Gastroesophageal sphincter (tissue), 3 donors: ENCODE results near the gene MRPL50.

Source experiments
- POLR2A ChIP-seq, 2 donors: fragments of 450-650 bp; IDR thresholded peaks; one replicate each; pipeline ENCODE4 v1.6.1; 2017; ENCODE audit warnings: antibody characterized with exemption in 2 of 2, mild to moderate bottlenecking in 2 of 2, moderate library complexity in 1 of 2
- POLR2AphosphoS5 ChIP-seq: sonication (generic); formaldehyde crosslinking; IDR thresholded peaks from one replicate; pipeline ENCODE4 v1.6.1; 2017; ENCODE audit warnings: antibody characterized with exemption
- TF ChIP-seq, protein P1 (sequence below), 4 experiments: fragments of 200-600 bp in 2 of 4; fragments of 450-650 bp in 2 of 4; sonication (generic) in 1 of 4; IDR thresholded peaks; one replicate each; pipeline ENCODE4 v1.5.1; 2017 to 2019; ENCODE audit warnings: antibody characterized with exemption in 4 of 4, mild to moderate bottlenecking in 2 of 4, moderate library complexity in 2 of 4

DNA sequence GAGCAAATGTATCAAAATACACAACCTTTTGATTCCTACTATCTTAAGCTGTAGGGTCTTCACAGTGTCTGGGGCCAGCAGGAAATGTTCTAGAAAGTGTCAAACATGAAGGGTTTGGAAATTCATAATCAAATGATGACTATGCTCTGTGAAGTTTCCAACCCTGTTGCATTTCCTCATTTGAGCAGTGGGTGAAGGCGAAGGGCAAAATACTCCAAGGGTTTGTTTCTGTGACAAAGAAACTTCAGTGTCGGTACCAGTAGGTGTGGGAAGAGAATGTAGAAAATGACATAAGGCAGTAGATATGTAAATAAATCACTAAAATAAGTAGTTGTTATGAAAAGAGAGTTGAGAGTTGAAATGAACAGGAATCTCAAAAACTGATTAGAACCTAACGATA, 36.6 kb upstream of the MRPL50 start:
- TF ChIP-seq, protein P1, sequence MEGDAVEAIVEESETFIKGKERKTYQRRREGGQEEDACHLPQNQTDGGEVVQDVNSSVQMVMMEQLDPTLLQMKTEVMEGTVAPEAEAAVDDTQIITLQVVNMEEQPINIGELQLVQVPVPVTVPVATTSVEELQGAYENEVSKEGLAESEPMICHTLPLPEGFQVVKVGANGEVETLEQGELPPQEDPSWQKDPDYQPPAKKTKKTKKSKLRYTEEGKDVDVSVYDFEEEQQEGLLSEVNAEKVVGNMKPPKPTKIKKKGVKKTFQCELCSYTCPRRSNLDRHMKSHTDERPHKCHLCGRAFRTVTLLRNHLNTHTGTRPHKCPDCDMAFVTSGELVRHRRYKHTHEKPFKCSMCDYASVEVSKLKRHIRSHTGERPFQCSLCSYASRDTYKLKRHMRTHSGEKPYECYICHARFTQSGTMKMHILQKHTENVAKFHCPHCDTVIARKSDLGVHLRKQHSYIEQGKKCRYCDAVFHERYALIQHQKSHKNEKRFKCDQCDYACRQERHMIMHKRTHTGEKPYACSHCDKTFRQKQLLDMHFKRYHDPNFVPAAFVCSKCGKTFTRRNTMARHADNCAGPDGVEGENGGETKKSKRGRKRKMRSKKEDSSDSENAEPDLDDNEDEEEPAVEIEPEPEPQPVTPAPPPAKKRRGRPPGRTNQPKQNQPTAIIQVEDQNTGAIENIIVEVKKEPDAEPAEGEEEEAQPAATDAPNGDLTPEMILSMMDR (IDR thresholded peaks at IDR 0.05) = no peak
- TF ChIP-seq POLR2A (IDR thresholded peaks at IDR 0.05) = no peak
- TF ChIP-seq POLR2AphosphoS5 = no peak
